HCT116 (cell line): ENCODE measurements around the gene UBASH3B. TPM values are rescaled to one million over a fixed set of nuclear protein-coding genes. Genes with fewer than 3 reads are reported as not detected.

Experiments
- ATAC-seq: fragments of 200-7000 bp; cut with Tn5 transposase; 2 replicates; pipeline ENCODE4 v1.9.1; 2020; ENCODE audit warnings: mild to moderate bottlenecking, moderate library complexity
- BruUV-seq: library from RNA; stranded (reverse); fragments of 400-500 nt; replicated peaks from 2 replicates; lab custom pipeline; 2021; lab: Mats Ljungman, UMichigan
- CTCF ChIA-PET: fragments of 300-600 bp; sonication (Branson Sonifier 250); formaldehyde crosslinking; loops from one replicate; lab custom pipeline; 2021; ENCODE audit warnings: antibody characterized with exemption; lab: Charles Lee
- POLR2A ChIA-PET: fragments of 300-600, 350-600 bp; sonication (Branson Sonifier 250); formaldehyde crosslinking; loops from one replicate; lab custom pipeline; 2021; ENCODE audit warnings: antibody characterized with exemption; lab: Charles Lee
- RAD21 ChIA-PET, 2 experiments: fragments of 300-600 bp; sonication (Branson Sonifier 250); formaldehyde crosslinking; loops; one replicate each; lab custom pipeline; 2023; ENCODE audit warnings: low total read pairs in 2 of 2; ENCODE audit not compliant: uncharacterized antibody in 2 of 2, unreplicated experiment in 2 of 2, low non-redundant PET in 1 of 2; lab: Charles Lee
- DNase-seq: peaks from one replicate; pipeline ENCODE4 v3.0.0-alpha.2; 2010; ENCODE audit warnings: low read depth, low spot score
- H2AFZ ChIP-seq: fragments of 200-600 bp; shearing (Covaris generic), sonication (generic); 2 replicates; pipeline ENCODE4 v1.6.1; 2017; ENCODE audit warnings: low read depth, mixed run types, mixed read lengths, antibody characterized with exemption, low read length; ENCODE audit not compliant: poor library complexity, severe bottlenecking
- H3K27ac ChIP-seq: 2 replicates; pipeline ENCODE4 v1.5.1; 2012; ENCODE audit warnings: low read depth, low read length
- H3K27me3 ChIP-seq: fragments of 200-600 bp; sonication (generic); 2 replicates; pipeline ENCODE4 v1.6.1; 2016; ENCODE audit warnings: mixed run types, low read length, mixed read lengths; ENCODE audit not compliant: insufficient read depth
- H3K36me3 ChIP-seq, 2 experiments: fragments of 200-500 bp in 1 of 2; fragments of 200-600 bp in 1 of 2; sonication (Bioruptor generic) in 1 of 2; sonication (generic) in 1 of 2; 2 replicates each; pipeline versions ENCODE4 v1.5.1 to v1.6.1; 2014 to 2016; ENCODE audit warnings: low read length in 2 of 2, inconsistent platforms in 1 of 2, mixed read lengths in 1 of 2, mixed run types in 1 of 2; ENCODE audit not compliant: insufficient read depth in 2 of 2, control insufficient read depth in 1 of 2
- H3K4me1 ChIP-seq, 2 experiments: fragments of 200-600 bp in 1 of 2; sonication (generic) in 1 of 2; 2 replicates each; pipeline versions ENCODE4 v1.5.1 to v1.6.1; 2012 to 2017; ENCODE audit warnings: low read length in 2 of 2, inconsistent platforms in 1 of 2, mild to moderate bottlenecking in 1 of 2, mixed read lengths in 1 of 2, mixed run types in 1 of 2, moderate library complexity in 1 of 2; ENCODE audit not compliant: insufficient read depth in 2 of 2, control insufficient read depth in 1 of 2
- H3K4me2 ChIP-seq: fragments of 200-600 bp; sonication (generic); 2 replicates; pipeline ENCODE4 v1.6.1; 2017; ENCODE audit warnings: mixed run types, low read length, mixed read lengths
- H3K4me3 ChIP-seq, 2 experiments: fragments of 200-600 bp in 1 of 2; sonication (generic) in 1 of 2; replicated peaks in 1 of 2; 2 replicates each; pipeline ENCODE4 v1.5.1; 2011 to 2016; ENCODE audit warnings: low read length in 2 of 2, control low read depth in 1 of 2, low read depth in 1 of 2, mild to moderate bottlenecking in 1 of 2, mixed read lengths in 1 of 2, mixed run types in 1 of 2
- H3K79me2 ChIP-seq: fragments of 200-600 bp; sonication (generic); 2 replicates; pipeline ENCODE4 v1.6.1; 2017; ENCODE audit warnings: mild to moderate bottlenecking, mixed run types, low read length, moderate library complexity, mixed read lengths; ENCODE audit not compliant: insufficient read depth
- H3K9ac ChIP-seq: fragments of 200-600 bp; sonication (generic); 2 replicates; pipeline ENCODE4 v1.6.1; 2016; ENCODE audit warnings: low read length, mixed read lengths
- H3K9me2 ChIP-seq: fragments of 200-600 bp; sonication (generic), shearing (Covaris generic); 2 replicates; pipeline ENCODE4 v1.6.1; 2017; ENCODE audit warnings: mixed run types, mild to moderate bottlenecking, moderate library complexity; ENCODE audit not compliant: insufficient read depth
- H3K9me3 ChIP-seq, 2 experiments: fragments of 200-500 bp in 1 of 2; fragments of 200-600 bp in 1 of 2; sonication (Bioruptor generic) in 1 of 2; sonication (generic) in 1 of 2; 2 replicates each; pipeline ENCODE4 v1.6.1; 2014 to 2017; ENCODE audit warnings: low read length in 2 of 2, mixed read lengths in 2 of 2, inconsistent platforms in 1 of 2, low read depth in 1 of 2, mild to moderate bottlenecking in 1 of 2, mixed run types in 1 of 2, moderate library complexity in 1 of 2; ENCODE audit not compliant: control insufficient read depth in 1 of 2, insufficient read depth in 1 of 2
- H4K20me1 ChIP-seq: fragments of 200-600 bp; sonication (generic), shearing (Covaris generic); 2 replicates; pipeline ENCODE4 v1.6.1; 2017; ENCODE audit warnings: mixed run types, mild to moderate bottlenecking, moderate library complexity; ENCODE audit not compliant: insufficient read depth
- CEBPB ChIP-seq: IDR thresholded peaks from 2 replicates; pipeline ENCODE4 v1.6.1; 2012; ENCODE audit warnings: low read depth
- EGR1 ChIP-seq: IDR thresholded peaks from 2 replicates; pipeline ENCODE4 v1.6.1; 2012; ENCODE audit warnings: low read depth
- ELF1 ChIP-seq: IDR thresholded peaks from 2 replicates; pipeline ENCODE4 v1.6.1; 2012; ENCODE audit warnings: low read depth, borderline replicate concordance
- EZH2 ChIP-seq: fragments of 200-600 bp; sonication (generic); IDR thresholded peaks from 2 replicates; pipeline ENCODE4 v1.6.1; 2017; ENCODE audit warnings: antibody characterized with exemption, mixed run types
- EZH2phosphoT487 ChIP-seq: fragments of 200-600 bp; IDR thresholded peaks from 2 replicates; pipeline ENCODE4 v1.6.1; 2018; ENCODE audit warnings: antibody characterized with exemption, borderline replicate concordance
- JUND ChIP-seq: IDR thresholded peaks from 2 replicates; pipeline ENCODE4 v1.6.1; 2012
- POLR2AphosphoS5 ChIP-seq: IDR thresholded peaks from 2 replicates; pipeline ENCODE4 v1.6.1; 2011; ENCODE audit warnings: mild to moderate bottlenecking, low read depth, low read length, moderate library complexity
- RAD21 ChIP-seq: IDR thresholded peaks from 2 replicates; pipeline ENCODE4 v1.6.1; 2012; ENCODE audit warnings: low read depth, mild to moderate bottlenecking
- REST ChIP-seq: IDR thresholded peaks from 2 replicates; pipeline ENCODE4 v1.6.1; 2012; ENCODE audit warnings: low read depth
- SP1 ChIP-seq: IDR thresholded peaks from 2 replicates; pipeline ENCODE4 v1.6.1; 2012; ENCODE audit warnings: low read depth
- SRF ChIP-seq: IDR thresholded peaks from 2 replicates; pipeline ENCODE4 v1.6.1; 2012; ENCODE audit warnings: low read depth
- YY1 ChIP-seq: IDR thresholded peaks from 2 replicates; pipeline ENCODE4 v1.6.1; 2011; ENCODE audit warnings: low read length, low read depth, moderate library complexity, mild to moderate bottlenecking; ENCODE audit not compliant: insufficient replicate concordance; ENCODE audit errors: extremely low read depth
- ZNF274 ChIP-seq: fragments of 200-500 bp; sonication (Bioruptor generic); IDR thresholded peaks from 2 replicates; pipeline ENCODE4 v1.6.1; 2014; ENCODE audit warnings: mild to moderate bottlenecking, low read depth, low read length, inconsistent platforms
- intact Hi-C: fragments of 100-400 bp; cut with micrococcal nuclease; formaldehyde crosslinking; loops from 2 replicates; pipeline ENCODE4 v1.10.0; 2022
- total RNA-seq: library from RNA; stranded (reverse); gene quantifications from one replicate; pipeline ENCODE4 v1.2.1, GENCODE V29; 2021; ENCODE audit not compliant: unreplicated experiment
- TF ChIP-seq, protein P1 (sequence below), 3 experiments: fragments of 200-600 bp in 1 of 3; sonication (generic) in 1 of 3; IDR thresholded peaks in 2 of 3; conservative IDR thresholded peaks in 1 of 3; 2 replicates each; pipeline ENCODE4 v1.5.1; 2012 to 2017; ENCODE audit warnings: low read depth in 2 of 3, low read length in 2 of 3, antibody characterized with exemption in 1 of 3, borderline replicate concordance in 1 of 3, control low read depth in 1 of 3, mild to moderate bottlenecking in 1 of 3, mixed read lengths in 1 of 3, mixed run types in 1 of 3, moderate library complexity in 1 of 3; ENCODE audit not compliant: insufficient read depth in 1 of 3
- TF ChIP-seq, protein P2 (sequence below): IDR thresholded peaks from 2 replicates; pipeline ENCODE4 v1.6.1; 2011; ENCODE audit warnings: mild to moderate bottlenecking, low read length, moderate library complexity; ENCODE audit not compliant: insufficient replicate concordance; ENCODE audit errors: extremely low read depth

UBASH3B gene
- total RNA-seq, 1 experiment from 2014 or later = 40.3 TPM

DNA sequence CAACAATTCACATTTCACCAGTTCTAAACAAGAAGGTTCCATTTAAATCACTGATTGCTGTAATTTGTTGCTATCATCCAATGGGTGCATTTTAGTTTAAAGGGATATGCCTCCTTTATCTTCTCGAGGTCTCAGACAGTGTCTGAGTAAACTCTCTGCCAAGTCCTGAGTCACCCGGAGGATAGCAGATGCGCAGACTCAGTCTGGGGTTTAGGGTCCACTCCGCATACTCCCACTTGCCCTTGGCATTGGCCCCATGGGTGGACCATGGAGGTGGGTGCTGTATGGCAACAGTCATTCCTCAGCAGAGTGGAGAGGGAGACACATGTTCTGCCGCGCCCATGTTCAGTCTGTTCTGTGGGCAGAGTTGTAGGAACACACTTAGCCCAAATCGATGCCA, 117.4 kb downstream of the UBASH3B start (continued):
- TF ChIP-seq, protein P1, sequence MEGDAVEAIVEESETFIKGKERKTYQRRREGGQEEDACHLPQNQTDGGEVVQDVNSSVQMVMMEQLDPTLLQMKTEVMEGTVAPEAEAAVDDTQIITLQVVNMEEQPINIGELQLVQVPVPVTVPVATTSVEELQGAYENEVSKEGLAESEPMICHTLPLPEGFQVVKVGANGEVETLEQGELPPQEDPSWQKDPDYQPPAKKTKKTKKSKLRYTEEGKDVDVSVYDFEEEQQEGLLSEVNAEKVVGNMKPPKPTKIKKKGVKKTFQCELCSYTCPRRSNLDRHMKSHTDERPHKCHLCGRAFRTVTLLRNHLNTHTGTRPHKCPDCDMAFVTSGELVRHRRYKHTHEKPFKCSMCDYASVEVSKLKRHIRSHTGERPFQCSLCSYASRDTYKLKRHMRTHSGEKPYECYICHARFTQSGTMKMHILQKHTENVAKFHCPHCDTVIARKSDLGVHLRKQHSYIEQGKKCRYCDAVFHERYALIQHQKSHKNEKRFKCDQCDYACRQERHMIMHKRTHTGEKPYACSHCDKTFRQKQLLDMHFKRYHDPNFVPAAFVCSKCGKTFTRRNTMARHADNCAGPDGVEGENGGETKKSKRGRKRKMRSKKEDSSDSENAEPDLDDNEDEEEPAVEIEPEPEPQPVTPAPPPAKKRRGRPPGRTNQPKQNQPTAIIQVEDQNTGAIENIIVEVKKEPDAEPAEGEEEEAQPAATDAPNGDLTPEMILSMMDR (IDR thresholded peaks at IDR 0.05 in 2 of 3, conservative IDR thresholded peaks at IDR 0.05 in 1 of 3; ENCODE audit: borderline replicate concordance in 1 of 3, insufficient read depth in 1 of 3, low read depth in 2 of 3, low read length in 2 of 3) = no peak
- no peak for TF ChIP-seq YY1

- no peaks in the 10 kb centered on the region for H3K27me3 ChIP-seq
- TF ChIP-seq SP1 (no peak), EZH2phosphoT487 (no peak), EZH2 (no peak), RAD21 (no peak), REST (no peak), EGR1 (no peak), ELF1 (no peak), JUND (no peak), CEBPB (no peak), POLR2AphosphoS5 (no peak), ZNF274 (no peak), SRF (no peak)
- TF ChIP-seq, protein P2, sequence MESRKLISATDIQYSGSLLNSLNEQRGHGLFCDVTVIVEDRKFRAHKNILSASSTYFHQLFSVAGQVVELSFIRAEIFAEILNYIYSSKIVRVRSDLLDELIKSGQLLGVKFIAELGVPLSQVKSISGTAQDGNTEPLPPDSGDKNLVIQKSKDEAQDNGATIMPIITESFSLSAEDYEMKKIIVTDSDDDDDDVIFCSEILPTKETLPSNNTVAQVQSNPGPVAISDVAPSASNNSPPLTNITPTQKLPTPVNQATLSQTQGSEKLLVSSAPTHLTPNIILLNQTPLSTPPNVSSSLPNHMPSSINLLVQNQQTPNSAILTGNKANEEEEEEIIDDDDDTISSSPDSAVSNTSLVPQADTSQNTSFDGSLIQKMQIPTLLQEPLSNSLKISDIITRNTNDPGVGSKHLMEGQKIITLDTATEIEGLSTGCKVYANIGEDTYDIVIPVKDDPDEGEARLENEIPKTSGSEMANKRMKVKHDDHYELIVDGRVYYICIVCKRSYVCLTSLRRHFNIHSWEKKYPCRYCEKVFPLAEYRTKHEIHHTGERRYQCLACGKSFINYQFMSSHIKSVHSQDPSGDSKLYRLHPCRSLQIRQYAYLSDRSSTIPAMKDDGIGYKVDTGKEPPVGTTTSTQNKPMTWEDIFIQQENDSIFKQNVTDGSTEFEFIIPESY = no peak
- TF ChIP-seq, protein P1 (IDR thresholded peaks at IDR 0.05 in 2 of 3, conservative IDR thresholded peaks at IDR 0.05 in 1 of 3; ENCODE audit: borderline replicate concordance in 1 of 3, insufficient read depth in 1 of 3, low read depth in 2 of 3, low read length in 2 of 3) = no peak
- no peak for DNase-seq
- no peaks in the 10 kb centered on the region for H3K4me1 ChIP-seq
- BruUV-seq = no TSS peak
- no peak overlapping the region for H3K27ac ChIP-seq
- intact Hi-C loops = no loop called here
- no peak for ATAC-seq
- H3K79me2 ChIP-seq = no peaks in the 10 kb centered on the region; the same call in 1 of the 2 replicates
- H3K9ac ChIP-seq = no peak overlapping the region
- H4K20me1 ChIP-seq = no peaks in the 10 kb centered on the region
- H3K9me2 ChIP-seq = no peaks in the 10 kb centered on the region
- H3K36me3 ChIP-seq = no peaks in the 10 kb centered on the region
- ChIA-PET CTCF (no interaction called here), POLR2A (no interaction called here), RAD21 (no interaction called here)
- no peaks in the 10 kb centered on the region for H3K9me3 ChIP-seq
- no peak overlapping the region for H3K4me2 ChIP-seq
- no peak overlapping the region for H3K4me3 ChIP-seq
- no peak overlapping the region for H2AFZ ChIP-seq
Observed at GRCh38 chr11:122773781-122774266, 118.3 kb downstream of the UBASH3B start.
